GM13976 (cell line): ENCODE data around the gene CACNA1H.

Source experiments
- DNase-seq: peaks from one replicate; pipeline ENCODE4 v3.0.0; 2012; ENCODE audit warnings: low spot score
- CTCF ChIP-seq: IDR thresholded peaks from 2 replicates; pipeline ENCODE4 v1.5.1; 2012; ENCODE audit warnings: borderline replicate concordance, mild to moderate bottlenecking; ENCODE audit not compliant: insufficient read depth; ENCODE audit errors: extremely low read depth, missing control alignments, control extremely low read depth
- in situ Hi-C: fragments of 300-500 bp; cut with MboI; formaldehyde crosslinking; loops from one replicate; pipeline ENCODE4 v1.12.0; 2022; ENCODE audit warnings: low sequenced_read_pairs, mixed read lengths, inconsistent platforms; ENCODE audit not compliant: unreplicated experiment

The CACNA1H gene

GRCh38 chr16:1149101-1149636 is 3.7 kb upstream of the CACNA1H start:
- in situ Hi-C loops: no loop called here
- no peak for DNase-seq
- no peak for TF ChIP-seq CTCF

DNA sequence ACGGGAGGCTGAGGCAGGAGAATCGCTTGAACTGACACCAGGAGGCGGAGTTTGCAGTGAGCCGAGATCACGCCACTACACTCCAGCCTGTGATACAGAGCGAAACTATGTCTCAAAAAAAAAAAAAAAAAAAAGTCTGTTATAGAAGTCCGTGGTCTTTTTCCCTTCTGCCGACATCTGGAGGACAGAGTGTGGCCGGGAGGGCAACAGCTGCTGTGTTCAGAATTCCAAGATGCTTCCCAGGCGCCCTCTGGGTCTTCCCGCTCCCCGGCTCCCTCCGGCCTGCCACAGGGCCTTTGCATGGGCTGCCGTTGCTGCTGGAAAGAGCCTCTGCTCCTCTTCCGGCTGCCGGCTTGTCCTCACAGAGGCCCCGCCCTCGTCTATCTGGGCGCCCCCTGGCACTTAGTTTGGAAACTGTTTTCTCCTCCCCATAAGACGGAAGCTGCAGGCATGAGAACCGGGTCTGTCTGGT is 2.4 kb upstream of the CACNA1H start:
- in situ Hi-C loops: no loop called here
- no peak for DNase-seq

DNA sequence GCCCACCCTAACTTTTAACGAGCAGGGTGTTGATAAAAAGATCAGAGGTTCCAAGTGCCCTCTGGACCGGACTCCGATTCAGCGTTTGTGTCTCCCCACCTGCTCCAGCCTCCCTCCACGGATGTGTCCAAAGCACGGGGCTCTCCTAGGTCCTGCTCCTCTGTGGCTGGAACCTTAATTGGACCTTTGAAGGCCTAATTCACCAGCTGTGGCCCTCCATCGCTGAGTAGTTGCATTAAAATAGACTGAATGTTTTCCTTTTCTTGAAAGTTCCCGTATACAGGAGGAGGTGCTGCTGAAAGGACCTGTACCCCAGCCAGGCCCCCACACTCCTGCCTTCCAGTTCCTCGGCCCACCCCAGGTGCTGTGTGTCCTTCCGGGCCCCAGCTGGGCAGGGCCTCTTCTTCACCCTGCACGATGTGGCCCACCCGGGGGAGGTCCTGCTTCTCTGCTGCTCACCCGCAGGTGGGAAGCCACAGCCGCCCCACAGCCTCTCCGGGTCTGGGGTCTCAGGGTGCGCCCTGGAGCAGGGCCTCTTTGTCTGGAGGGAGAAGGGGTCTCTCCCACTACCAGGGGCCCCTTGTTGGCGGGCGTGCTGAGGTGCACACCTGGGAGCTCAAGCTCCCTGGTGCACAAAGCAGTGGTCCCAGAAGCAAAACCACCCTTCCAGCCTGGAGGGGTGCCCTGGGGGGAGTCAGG is 1.3 kb upstream of the CACNA1H start:
- in situ Hi-C loops: no loop called here
- no peak for DNase-seq
- TF ChIP-seq CTCF: no peak

More for the DNA sequence above, 2.4 kb upstream of the CACNA1H start:
- no peak for TF ChIP-seq CTCF

DNA sequence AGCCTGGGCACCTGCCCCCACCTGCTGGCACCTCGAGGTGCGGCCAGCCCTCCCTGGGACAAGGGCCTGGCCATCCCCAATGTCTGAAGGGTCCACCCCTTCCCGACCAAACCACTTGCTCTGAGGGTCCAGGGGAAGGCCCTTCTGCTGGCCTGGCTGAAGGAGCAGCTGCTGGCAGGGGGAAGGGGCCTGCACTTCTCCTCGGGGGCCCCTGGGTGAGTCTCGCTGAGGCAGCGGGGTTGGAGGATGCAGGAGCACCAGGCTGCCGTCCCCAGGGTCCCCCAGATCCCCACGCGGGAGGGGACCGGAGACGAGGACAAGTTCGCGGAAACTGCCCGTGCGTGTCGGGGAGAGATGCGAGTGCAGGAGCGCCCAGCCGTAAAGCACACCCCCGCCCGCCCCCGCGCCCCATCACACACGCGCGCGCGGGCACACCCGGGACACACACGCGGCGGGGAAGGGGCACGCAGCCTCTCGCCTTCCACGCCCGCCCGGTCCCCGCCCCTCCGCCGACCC is 725 bp upstream of the CACNA1H start:
- no peak for DNase-seq
- in situ Hi-C loops: no loop called here
- TF ChIP-seq CTCF: no peak

DNA sequence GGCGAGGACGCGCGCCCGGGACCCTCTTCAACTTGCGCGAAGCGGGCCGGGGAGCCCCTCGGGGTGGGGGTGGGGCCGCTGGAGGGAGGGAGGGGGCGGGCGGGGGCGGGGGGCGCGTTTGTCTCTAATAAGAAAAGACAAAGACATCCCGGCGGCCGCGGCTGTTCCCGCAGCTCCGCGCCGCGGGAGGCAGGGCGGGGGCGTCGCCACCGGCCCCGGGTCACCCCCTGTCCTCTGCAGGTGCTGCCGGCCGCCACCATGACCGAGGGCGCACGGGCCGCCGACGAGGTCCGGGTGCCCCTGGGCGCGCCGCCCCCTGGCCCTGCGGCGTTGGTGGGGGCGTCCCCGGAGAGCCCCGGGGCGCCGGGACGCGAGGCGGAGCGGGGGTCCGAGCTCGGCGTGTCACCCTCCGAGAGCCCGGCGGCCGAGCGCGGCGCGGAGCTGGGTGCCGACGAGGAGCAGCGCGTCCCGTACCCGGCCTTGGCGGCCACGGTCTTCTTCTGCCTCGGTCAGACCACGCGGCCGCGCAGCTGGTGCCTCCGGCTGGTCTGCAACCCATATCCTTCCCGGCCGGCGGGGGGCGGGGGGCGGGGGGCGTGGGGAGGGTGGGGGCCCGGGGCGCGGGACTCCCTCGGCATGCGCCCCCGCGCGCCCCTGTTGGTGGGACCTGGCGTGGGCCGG is 714 bp downstream of the CACNA1H start:
- DNase-seq: no peak
- no peak for TF ChIP-seq CTCF
- in situ Hi-C loops: no loop called here

DNA sequence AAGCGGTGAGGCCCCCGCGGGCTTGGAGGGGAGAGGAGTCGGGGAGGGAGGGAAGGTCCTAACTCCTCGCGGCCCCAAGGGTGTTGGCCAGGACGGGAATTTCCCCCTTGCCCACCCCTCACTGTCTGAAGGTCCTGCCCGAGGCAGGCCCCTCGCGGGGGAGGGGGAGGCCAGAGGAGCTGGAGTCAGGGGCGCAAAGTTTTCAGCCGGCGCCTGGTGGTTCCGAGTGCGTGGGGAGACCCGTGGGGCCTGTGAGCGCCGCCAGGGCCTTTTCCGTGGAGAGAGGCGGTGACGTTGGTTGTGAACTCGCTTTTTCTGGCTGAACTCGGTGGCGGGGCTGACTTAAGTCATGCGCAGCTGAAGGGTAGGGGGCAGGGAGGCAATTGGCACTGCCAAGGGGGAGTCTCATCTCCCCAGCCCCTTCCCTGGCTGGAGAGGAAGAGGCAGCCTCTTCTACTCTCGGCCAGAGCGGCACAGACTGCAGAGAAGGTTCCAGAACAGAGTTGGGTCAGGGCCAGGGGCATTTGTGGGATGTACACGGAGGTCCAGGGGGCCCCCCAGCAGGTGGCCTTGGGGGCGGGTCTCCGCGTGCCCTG is 1.5 kb downstream of the CACNA1H start:
- TF ChIP-seq CTCF: no peak
- in situ Hi-C loops: no loop called here
- DNase-seq: no peak
